GM19468 (cell line): ENCODE measurements around the gene ADARB2.

Experiments
- ATAC-seq: cut with Tn5 transposase; IDR thresholded peaks from one replicate; pipeline ENCODE4 v1.9.1; 2021; ENCODE audit warnings: mild to moderate bottlenecking, moderate library complexity, moderate number of reproducible peaks; ENCODE audit not compliant: unreplicated experiment; ENCODE audit errors: extremely low read depth

Gene ADARB2

GRCh38 chr10:1665681-1666080 is 71.6 kb downstream of the ADARB2 start:
- ATAC-seq = no peak

- no peak for ATAC-seq
These were observed 72.2 kb downstream of the ADARB2 start for GRCh38 chr10:1665021-1665661.

GRCh38 chr10:1664333-1664964 is 72.9 kb downstream of the ADARB2 start:
- no peak for ATAC-seq

- ATAC-seq = no peak
These were observed 74.1 kb downstream of the ADARB2 start for GRCh38 chr10:1663226-1663625.

GRCh38 chr10:1662438-1663025 is 74.8 kb downstream of the ADARB2 start:
- no peak for ATAC-seq

GRCh38 chr10:1661859-1662437 is 75.4 kb downstream of the ADARB2 start:
- no peak for ATAC-seq

- ATAC-seq = no peak
These were observed 75.9 kb downstream of the ADARB2 start for GRCh38 chr10:1661416-1661815.

GRCh38 chr10:1660815-1661214 is 76.5 kb downstream of the ADARB2 start:
- ATAC-seq = no peak

GRCh38 chr10:1660386-1660785 is 76.9 kb downstream of the ADARB2 start:
- ATAC-seq = no peak

- ATAC-seq = no peak
These were observed 78.0 kb downstream of the ADARB2 start for GRCh38 chr10:1659221-1659791.

- no peak for ATAC-seq
These were observed 78.7 kb downstream of the ADARB2 start for GRCh38 chr10:1658658-1659057.

- no peak for ATAC-seq
These were observed 79.8 kb downstream of the ADARB2 start for GRCh38 chr10:1657479-1657878.

GRCh38 chr10:1655367-1655766 is 82.0 kb downstream of the ADARB2 start:
- no peak for ATAC-seq

- no peak for ATAC-seq
These were observed 82.4 kb downstream of the ADARB2 start for GRCh38 chr10:1654811-1655356.

GRCh38 chr10:1654247-1654646 is 83.1 kb downstream of the ADARB2 start:
- ATAC-seq = no peak

- no peak for ATAC-seq
These were observed 84.0 kb downstream of the ADARB2 start for GRCh38 chr10:1653321-1653720.

- no peak for ATAC-seq
These were observed 85.2 kb downstream of the ADARB2 start for GRCh38 chr10:1652151-1652550.

- no peak for ATAC-seq
These were observed 85.9 kb downstream of the ADARB2 start for GRCh38 chr10:1651270-1651966.

- no peak for ATAC-seq
These were observed 86.6 kb downstream of the ADARB2 start for GRCh38 chr10:1650542-1651269.

GRCh38 chr10:1648648-1649047 is 88.7 kb downstream of the ADARB2 start:
- ATAC-seq = no peak
